ENCODE data around the gene SPG7.
A peak's percentile ranks its signal among the peaks of the same experiment; 100 is the strongest.

SPG7 gene

DNA sequence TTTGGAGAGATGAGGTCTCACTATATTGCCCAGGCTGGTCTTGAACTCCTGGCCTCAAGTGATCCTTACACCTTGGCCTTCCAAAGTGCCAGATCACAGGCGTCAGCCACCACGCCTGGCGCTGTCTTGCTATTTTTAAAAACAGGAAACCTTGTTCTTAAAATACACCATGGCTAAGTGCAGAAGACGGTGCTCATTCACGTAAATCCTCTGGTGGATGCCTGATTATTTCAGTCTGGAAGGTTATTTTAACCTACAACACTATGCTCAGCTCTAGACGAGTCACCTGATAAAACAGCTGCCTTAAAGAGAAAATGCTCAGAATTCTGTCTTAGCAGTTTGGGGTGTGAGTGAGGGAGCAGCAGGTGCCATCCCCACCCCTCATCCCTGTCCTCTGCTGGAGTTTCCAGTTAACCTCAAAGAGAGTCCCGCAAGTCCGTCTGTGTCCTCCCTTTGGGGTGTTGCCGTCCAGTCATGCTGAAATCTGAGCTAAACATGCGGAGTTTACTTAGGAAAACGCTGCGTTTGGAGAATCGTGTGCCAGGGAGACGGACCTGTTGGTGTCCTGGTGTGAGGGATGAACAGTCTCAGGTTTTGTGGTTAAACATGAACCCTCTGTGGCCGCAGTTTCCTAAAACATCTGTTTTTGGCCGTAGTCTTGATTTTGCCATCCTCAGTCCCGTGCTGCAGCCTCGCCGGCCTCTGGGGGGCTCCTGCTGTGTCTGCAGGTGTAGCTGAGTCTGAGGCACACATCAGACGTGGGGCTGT lies 17.1 kb downstream of the SPG7 start:
- no peak for DNase-seq (ENCODE audit: low read depth)
- H3K4me3 ChIP-seq (ENCODE audit: control insufficient read depth, low read depth, low read length), result no peak overlapping the region
- TF ChIP-seq, protein P1, sequence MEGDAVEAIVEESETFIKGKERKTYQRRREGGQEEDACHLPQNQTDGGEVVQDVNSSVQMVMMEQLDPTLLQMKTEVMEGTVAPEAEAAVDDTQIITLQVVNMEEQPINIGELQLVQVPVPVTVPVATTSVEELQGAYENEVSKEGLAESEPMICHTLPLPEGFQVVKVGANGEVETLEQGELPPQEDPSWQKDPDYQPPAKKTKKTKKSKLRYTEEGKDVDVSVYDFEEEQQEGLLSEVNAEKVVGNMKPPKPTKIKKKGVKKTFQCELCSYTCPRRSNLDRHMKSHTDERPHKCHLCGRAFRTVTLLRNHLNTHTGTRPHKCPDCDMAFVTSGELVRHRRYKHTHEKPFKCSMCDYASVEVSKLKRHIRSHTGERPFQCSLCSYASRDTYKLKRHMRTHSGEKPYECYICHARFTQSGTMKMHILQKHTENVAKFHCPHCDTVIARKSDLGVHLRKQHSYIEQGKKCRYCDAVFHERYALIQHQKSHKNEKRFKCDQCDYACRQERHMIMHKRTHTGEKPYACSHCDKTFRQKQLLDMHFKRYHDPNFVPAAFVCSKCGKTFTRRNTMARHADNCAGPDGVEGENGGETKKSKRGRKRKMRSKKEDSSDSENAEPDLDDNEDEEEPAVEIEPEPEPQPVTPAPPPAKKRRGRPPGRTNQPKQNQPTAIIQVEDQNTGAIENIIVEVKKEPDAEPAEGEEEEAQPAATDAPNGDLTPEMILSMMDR (conservative IDR thresholded peaks at IDR 0.05; ENCODE audit: control insufficient read depth, insufficient read depth, low read depth, low read length), result no peak

DNA sequence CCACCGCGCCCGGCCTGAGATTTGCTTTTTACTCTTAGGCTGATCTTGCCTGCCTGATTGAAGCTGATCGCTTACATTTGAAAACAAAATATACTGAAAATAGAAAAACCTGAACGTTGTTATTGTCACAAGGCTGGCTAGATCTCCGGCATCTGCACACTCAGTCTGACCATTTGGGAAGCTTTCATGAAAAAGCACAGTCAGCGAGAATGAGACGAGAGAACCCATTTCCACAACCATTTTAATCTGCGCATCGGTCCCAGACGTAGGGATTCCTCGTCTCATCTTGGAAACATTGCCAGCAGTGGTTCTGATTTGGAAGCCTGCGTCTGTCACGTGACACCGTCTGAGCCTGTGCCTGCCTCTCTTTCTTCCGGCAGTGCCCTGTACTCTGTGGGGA lies 20.9 kb downstream of the SPG7 start:
- no peak for DNase-seq (ENCODE audit: low read depth)
- TF ChIP-seq, protein P1 (conservative IDR thresholded peaks at IDR 0.05; ENCODE audit: control insufficient read depth, insufficient read depth, low read depth, low read length), result no peak
- no peak overlapping the region for H3K4me3 ChIP-seq (ENCODE audit: control insufficient read depth, low read depth, low read length)

DNA sequence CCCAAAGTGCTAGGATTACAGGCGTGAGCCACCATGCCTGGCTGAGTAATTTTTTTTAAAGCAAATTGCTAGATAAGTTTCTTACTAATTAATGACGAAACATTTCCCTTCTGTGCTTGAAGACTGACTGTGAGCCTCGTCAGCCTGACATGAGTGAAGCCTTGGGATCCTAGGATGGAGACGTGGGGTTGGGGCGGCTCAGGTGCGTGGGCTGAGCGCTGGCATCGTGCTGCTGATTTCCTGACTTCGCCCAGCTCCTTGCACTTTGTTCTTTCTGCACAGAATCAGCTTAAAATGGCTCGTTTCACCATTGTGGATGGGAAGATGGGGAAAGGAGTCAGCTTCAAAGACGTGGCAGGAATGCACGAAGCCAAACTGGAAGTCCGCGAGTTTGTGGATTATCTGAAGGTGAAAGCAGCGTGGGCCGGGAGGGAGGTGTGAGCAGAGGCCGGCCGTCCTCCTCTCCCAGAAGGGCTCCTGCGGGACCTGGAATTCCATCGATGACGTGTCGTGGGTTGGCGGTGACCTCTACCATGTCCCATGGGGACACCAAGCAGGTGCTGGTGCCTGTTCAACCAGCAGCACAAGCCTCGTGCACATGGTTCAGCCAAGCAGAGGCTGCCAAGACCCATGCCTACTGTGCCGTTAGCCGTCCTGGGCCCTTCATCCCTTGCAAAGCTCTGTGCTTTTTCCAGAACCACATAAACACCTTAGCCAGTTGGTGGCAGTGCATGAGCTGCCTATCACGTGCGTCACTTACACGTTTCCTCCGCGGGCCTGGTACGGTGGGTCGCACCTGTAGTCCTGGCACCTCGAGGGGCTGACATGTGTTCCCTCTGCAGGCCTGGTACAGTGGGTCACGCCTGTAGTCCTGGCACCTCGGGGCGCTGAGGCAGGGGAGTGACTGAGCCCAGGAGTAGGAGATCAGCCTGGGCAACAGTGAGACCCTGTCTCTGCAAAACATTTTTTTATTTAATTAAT lies 22.5 kb downstream of the SPG7 start:
- no peak for DNase-seq (ENCODE audit: low read depth)
- no peak overlapping the region for H3K4me3 ChIP-seq (ENCODE audit: control insufficient read depth, low read depth, low read length)
- TF ChIP-seq, protein P1 (conservative IDR thresholded peaks at IDR 0.05; ENCODE audit: control insufficient read depth, insufficient read depth, low read depth, low read length), result no peak

DNA sequence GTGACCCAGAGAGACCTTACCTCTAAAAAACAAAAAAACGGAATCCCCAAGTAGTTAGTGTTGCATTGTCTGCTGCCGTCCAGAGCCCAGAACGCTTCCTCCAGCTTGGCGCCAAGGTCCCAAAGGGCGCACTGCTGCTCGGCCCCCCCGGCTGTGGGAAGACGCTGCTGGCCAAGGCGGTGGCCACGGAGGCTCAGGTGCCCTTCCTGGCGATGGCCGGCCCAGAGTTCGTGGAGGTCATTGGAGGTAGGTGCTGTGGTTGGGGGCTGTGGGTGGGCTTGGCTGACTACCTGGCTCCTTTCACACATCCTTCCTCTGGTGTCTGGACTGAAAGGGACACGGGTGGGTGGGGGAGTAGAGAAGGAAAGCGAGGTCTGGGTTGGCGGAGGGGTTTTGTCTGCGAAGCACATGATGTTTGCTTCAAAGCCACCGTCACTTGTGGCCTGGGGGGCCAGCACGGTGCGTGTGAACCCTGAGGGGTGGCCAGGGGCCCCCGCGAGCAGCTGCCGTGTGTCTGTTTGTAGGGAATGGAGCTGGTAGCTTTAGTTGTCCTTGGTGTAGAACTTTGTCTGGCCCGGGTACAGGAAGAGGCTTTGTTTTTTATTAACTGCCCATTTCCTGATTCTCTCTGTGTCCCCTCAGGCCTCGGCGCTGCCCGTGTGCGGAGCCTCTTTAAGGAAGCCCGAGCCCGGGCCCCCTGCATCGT lies 23.8 kb downstream of the SPG7 start:
- DNase-seq (ENCODE audit: low read depth), result no peak
- TF ChIP-seq, protein P1 (conservative IDR thresholded peaks at IDR 0.05; ENCODE audit: control insufficient read depth, insufficient read depth, low read depth, low read length), result no peak
- no peak overlapping the region for H3K4me3 ChIP-seq (ENCODE audit: control insufficient read depth, low read depth, low read length)

DNA sequence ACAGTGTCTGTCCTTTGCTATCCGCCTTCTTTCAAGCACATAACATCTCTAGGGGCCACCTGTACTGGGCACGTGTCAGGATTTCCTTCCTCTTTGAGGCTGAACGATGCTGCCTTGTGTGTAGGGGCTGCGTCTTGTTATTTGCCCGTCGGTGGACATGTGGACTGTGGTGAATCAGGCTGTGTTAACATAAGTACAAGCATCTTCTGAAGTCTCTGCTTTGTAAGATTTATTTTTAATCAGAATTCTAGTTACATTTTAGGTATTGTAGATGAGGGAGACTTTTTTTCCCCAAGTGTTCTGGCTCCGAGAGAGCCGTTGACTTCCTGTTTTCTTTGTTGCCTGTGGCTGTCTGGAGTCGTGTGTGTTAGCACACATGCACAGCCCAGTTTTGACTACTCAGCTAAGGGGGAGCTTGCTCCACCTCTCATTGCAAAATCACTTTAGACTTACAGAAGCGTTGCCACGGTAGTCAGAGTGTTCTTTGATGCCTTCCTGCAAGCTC lies 26.1 kb downstream of the SPG7 start:
- DNase-seq (ENCODE audit: low read depth), result peak; percentile 66
- no peak overlapping the region for H3K4me3 ChIP-seq (ENCODE audit: control insufficient read depth, low read depth, low read length)

More for the DNA sequence above, 26.1 kb downstream of the SPG7 start:
- TF ChIP-seq, protein P1 (conservative IDR thresholded peaks at IDR 0.05; ENCODE audit: control insufficient read depth, insufficient read depth, low read depth, low read length), result no peak
